ENCODE results near the gene ANKS1B.

The ANKS1B gene

DNA sequence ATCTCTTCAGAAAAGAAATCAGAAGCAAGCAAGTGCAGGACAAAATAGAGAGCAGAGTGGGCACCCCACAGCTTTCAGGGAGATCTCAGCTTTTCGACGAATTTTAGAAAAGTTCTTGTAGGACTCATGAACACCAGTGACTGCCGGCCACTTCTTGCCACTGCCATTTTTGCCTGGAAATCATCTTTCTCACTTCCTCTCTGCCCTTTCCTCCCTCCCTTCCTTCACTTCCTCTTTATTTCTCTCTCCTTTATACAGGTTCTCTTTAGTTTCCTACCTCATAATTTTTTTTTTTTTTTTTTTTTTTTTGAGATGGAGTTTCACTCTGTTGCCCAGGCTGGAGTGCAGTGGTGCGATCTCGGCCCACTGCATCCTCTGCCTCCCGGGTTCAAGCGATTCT, 1154.1 kb downstream of the ANKS1B start:
- DNase-seq, result no peak

DNA sequence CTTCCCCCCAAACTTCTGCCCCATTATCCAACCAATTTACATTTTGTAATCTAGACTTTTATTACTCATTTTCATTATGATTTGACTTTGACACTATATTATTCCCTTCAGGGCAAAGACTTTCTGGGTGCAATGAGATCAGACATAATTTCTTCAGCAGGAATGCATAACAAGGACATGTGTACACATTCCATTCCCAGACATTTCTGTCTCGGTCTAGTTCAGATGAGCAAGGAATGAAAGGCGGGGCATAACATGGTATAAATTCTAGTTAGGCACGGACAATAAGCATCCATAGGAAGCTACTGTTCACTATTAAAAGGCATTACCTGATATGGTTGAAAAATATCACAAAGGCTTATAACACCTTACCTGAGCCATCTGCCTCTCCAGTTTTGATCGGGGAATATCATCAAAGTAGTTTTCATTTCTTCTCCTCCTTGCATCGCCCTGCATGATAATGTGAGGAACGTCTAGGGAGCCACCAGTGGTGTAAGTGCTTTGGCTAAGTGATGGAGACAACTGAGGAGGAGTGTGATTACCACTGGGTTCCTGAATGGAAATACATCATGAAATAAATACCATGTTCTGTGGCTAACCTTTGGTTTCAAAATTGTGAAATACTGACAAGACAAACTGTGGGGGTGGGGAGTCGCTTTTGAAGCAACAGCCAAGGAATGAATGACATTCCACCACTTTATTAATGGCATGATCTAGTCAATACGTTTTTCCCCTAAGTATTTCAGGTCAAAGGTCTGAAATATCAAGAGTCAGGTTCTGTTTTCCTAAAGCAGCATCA, 1155.7 kb downstream of the ANKS1B start:
- DNase-seq, result no peak

- no peak for DNase-seq
Observed at GRCh38 chr12:98823012-98823411, 1161.7 kb downstream of the ANKS1B start.

DNA sequence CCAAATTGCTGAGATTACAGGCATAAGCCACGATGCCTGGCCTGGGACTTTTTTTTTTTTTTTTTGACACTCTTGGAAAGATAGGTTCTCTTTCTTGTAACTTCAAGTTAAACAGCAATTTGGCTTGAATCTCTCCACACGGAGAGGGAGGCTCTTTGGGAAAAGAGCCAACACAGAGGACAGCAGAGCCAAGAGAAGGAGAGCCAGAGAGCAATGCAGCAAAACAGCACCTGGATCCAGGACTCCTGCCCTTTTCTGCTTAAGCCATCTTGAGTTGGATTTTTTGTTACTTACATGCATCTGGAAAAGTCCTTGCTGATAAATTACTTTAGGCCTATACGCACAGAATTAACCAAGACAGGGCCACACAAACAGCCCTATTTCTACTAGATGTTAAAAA, 1162.9 kb downstream of the ANKS1B start:
- DNase-seq, result no peak

GRCh38 chr12:98821232-98821631, 1163.5 kb downstream of the ANKS1B start:
- no peak for DNase-seq

DNA sequence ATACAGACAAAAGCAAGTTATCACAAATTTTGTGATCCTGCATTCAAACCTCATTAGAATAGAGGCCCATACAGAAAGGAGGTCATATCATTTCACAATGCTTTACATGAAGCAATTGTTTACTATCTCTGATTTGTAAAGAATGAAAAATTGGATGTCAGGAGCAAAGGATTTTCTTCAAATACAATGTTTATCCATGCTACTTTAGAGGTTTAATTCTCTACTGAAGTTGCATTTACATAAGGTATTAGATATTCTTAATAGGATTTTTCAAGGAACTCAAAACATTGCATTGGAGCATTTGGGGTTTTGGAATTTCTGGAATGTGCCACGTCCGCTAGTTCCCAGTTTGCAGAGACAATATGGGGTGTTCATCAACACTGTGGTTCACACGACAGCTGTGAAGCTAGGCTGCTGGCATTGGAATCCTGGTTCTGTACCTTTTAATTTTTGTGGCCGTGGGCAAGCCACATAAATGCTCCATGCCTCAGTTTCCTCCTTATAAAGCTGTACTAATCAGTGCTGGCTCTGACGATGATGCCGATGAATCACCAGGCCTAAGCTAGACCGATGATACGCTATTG, 1164.8 kb downstream of the ANKS1B start:
- no peak for DNase-seq

- DNase-seq, result no peak
Observed at GRCh38 chr12:98819071-98819470, 1165.7 kb downstream of the ANKS1B start.

GRCh38 chr12:98818239-98818638, 1166.5 kb downstream of the ANKS1B start:
- DNase-seq, result no peak

- no peak for DNase-seq
Observed at GRCh38 chr12:98817742-98818141, 1167.0 kb downstream of the ANKS1B start.

DNA sequence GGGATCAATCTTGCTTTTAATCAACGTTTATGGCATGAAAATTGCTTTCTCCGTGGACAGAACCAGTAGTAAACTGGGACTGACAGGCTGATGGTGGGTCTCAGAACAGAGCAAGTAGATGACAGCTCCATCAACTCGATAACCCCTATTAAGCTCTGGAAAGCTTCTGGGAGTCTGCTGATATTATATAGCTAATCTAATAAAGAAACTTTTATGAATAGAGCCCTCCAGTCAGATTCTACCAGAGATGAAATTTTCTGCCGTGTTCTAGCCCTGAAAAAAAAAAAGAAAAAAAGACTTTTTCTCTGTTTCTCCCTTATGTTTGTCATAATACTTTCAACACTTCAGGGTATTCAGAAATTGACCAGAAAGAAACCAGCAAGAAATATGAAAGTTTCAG, 1168.0 kb downstream of the ANKS1B start:
- no peak for DNase-seq

GRCh38 chr12:98814254-98814653, 1170.5 kb downstream of the ANKS1B start:
- no peak for DNase-seq

DNA sequence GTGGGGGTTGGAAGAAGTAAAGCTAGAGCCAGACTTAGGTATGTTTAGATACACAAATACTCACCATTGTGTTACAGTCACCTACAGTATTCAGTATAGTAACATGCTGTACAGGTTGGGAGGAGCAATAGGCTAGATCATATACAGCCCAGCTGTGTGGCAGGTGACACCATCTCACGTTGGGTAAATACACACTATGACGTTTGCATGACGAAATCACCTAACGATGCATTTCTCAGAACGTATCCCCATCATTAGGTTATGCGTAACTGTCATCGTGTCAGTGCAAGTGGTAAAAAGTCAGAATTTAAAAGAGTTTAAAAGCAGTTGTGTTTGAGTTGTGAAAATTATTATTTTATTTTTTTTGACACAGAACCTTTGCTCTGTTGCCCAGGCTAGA, 1172.5 kb downstream of the ANKS1B start:
- DNase-seq, result no peak

DNA sequence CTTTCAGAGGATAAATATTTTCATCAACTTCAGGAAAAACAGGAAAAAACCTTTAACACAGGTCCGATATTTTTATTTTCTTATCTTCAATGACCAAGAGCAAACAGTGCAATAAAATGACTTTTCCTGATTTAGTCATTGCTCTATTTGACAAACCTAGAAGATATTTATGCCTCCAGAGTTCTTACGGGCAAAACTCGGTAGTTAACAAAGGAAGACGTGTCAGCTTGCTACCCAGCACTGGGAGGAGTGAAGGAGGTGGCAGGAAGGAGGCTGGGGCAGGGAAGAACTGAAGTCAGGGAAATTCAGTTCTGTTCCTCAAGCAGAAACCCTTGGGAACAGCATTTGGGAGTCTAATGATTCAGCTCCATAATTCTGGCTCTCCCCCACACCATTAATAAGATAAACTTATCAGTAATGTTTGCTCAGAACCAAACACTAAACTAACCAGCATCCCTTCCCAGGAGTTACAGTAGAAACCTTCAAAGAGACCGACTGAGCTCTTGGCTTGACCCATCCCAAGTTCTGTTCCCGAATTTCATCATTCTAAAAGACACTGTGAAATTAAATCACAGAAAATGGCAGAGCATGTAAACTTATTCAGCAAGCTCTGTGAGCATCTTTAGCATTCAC, 1176.4 kb downstream of the ANKS1B start:
- DNase-seq, result no peak

DNA sequence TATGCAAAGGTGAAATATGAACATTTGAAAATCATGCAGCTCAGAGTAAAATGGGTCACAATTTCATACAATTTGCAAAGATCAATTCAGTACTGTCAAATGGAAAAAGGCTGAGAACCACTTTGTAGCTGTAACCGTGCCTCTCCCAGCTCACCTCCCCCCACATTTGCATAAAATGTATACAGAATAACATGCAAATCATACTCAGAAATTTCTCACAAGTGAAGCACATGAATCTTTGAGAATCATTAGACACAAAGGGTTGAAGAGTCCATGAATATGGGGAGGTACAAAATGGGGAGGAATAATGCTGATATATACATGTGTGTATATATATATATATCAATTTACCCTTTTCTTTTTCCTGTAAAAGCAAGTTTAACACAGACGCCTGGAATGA, 1177.5 kb downstream of the ANKS1B start:
- DNase-seq, result no peak

- DNase-seq, result no peak
Observed at GRCh38 chr12:98803468-98804209, 1181.1 kb downstream of the ANKS1B start.

DNA sequence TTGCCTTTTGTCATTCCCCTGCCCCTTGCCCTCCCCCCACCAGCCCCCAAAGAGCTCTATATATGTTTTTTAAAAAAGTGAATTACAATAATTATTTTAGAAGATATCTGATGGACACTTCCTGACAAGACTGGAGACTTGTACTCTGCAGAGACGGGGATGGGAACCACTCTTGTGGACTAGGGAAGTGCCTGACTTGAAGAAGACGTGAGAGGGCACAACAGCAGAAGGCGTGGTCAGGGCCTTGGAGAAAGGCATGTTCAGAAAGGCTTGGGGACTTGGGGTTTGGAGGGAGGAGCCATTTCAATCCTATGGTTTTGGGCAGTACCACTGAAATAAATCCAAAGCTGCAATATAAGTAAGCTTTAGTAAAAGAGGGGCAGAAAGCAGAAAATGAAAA, 1184.9 kb downstream of the ANKS1B start:
- DNase-seq, result no peak

- DNase-seq, result no peak
Observed at GRCh38 chr12:98799146-98799810, 1185.5 kb downstream of the ANKS1B start.

- DNase-seq, result no peak
Observed at GRCh38 chr12:98797200-98797599, 1187.5 kb downstream of the ANKS1B start.

DNA sequence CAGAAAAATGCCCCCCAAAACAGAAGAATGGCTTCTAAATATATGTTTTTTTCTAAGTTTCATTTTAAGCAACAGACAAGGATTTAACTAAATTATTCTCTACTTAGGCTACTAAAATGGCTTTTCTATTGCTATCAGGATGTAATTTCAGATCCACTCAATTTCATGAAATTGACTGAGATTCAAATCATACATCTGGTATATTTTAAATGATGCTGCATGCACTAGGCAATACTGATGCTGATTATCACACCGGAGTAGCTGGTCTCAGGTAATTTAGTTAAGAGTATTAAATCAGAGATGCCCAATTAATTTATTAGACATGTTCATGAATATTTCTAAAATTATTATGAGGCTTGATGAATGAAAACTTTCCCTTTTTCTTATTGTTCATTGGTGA, 1188.0 kb downstream of the ANKS1B start:
- no peak for DNase-seq

DNA sequence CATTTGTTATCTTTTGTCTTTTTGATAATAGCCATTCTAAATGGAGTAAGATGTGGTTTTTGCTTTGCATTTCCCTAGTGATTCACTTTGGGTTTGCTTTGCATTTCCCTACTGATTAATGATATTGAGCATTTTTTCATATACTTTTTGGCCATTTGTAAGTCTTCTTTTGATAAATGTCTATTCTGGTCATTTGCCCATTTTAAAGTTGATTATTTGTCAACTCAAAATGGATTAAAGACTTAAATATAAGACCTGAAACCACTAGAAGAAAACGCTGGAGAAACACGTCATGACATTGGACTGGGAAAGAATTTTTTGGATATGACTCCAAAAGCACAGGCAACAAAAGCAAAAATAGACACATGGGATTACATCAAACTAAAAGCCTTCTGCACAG, 1191.6 kb downstream of the ANKS1B start:
- DNase-seq, result no peak

- no peak for DNase-seq
Observed at GRCh38 chr12:98791406-98791805, 1193.3 kb downstream of the ANKS1B start.

GRCh38 chr12:98788396-98788795, 1196.3 kb downstream of the ANKS1B start:
- no peak for DNase-seq

GRCh38 chr12:98786653-98787052, 1198.1 kb downstream of the ANKS1B start:
- DNase-seq, result no peak
